ENCODE measurements around the gene HERC6.
"Not testable (repeated sequence)": the region's sequence is repeated elsewhere in the genome, so short reads cannot be mapped to it uniquely, and the experiment has no call there.

Gene HERC6

GRCh38 chr4:88378691-88379559, at the start of gene HERC6:
Gene HERC6, plus strand, starts transcription at chr4:88378852. Its CDS starts 70 bp downstream, at chr4:88378922.
- Histone ChIP-seq H3K4me3 (ENCODE audit: low read depth, low read length) (peak within 1 kb of the TSS; percentile 89), H3K9ac (no peak within 1 kb of the TSS), H3K27ac (peak within 1 kb of the TSS; percentile 73), H3K4me1 (no peaks in the 10 kb centered on the region), H3K9me3 (ENCODE audit: control insufficient read depth, low read length) (no peaks in the 10 kb centered on the region), H3K79me2 (no peaks in the 10 kb centered on the region), H3K27me3 (ENCODE audit: control insufficient read depth, insufficient read depth, low read length) (no peaks in the 10 kb centered on the region), H3K36me3 (ENCODE audit: control insufficient read depth, insufficient read depth, low read length) (no peaks in the 10 kb centered on the region), H3K4me2 (ENCODE audit: low read length) (peak within 1 kb of the TSS; percentile 78), H2AFZ (peak within 1 kb of the TSS; percentile 78)
- peak; percentile 55 for TF ChIP-seq CTCF (IDR thresholded peaks at IDR 0.05)

GRCh38 chr4:88333741-88334405, 44.8 kb upstream of the HERC6 start:
- no peak for TF ChIP-seq CTCF (IDR thresholded peaks at IDR 0.05)
- Histone ChIP-seq H2AFZ (no peak overlapping the region), H3K27me3 (ENCODE audit: control insufficient read depth, insufficient read depth, low read length) (no peaks in the 10 kb centered on the region), H3K27ac (no peak overlapping the region), H3K79me2 (no peaks in the 10 kb centered on the region), H3K4me2 (ENCODE audit: low read length) (no peak overlapping the region), H3K9me3 (ENCODE audit: control insufficient read depth, low read length) (no peaks in the 10 kb centered on the region), H3K4me1 (no peaks in the 10 kb centered on the region), H3K9ac (no peak overlapping the region), H3K4me3 (ENCODE audit: low read depth, low read length) (no peak overlapping the region), H3K36me3 (ENCODE audit: control insufficient read depth, insufficient read depth, low read length) (no peaks in the 10 kb centered on the region)

GRCh38 chr4:88335092-88335665, 43.5 kb upstream of the HERC6 start:
- TF ChIP-seq CTCF (IDR thresholded peaks at IDR 0.05): no peak
- Histone ChIP-seq H3K4me2 (ENCODE audit: low read length) (no peak overlapping the region), H3K36me3 (ENCODE audit: control insufficient read depth, insufficient read depth, low read length) (no peaks in the 10 kb centered on the region), H3K9me3 (ENCODE audit: control insufficient read depth, low read length) (no peaks in the 10 kb centered on the region), H3K4me1 (no peaks in the 10 kb centered on the region), H3K27ac (no peak overlapping the region), H3K27me3 (ENCODE audit: control insufficient read depth, insufficient read depth, low read length) (no peaks in the 10 kb centered on the region), H3K9ac (no peak overlapping the region), H3K4me3 (ENCODE audit: low read depth, low read length) (no peak overlapping the region), H3K79me2 (no peaks in the 10 kb centered on the region), H2AFZ (no peak overlapping the region)

- H3K36me3 ChIP-seq (ENCODE audit: control insufficient read depth, insufficient read depth, low read length): no peaks in the 10 kb centered on the region
- H3K27me3 ChIP-seq (ENCODE audit: control insufficient read depth, insufficient read depth, low read length): no peaks in the 10 kb centered on the region
- H3K27ac ChIP-seq: no peak overlapping the region
- H3K79me2 ChIP-seq: no peaks in the 10 kb centered on the region
- H3K4me1 ChIP-seq: no peaks in the 10 kb centered on the region
- no peak overlapping the region for H3K9ac ChIP-seq
- TF ChIP-seq CTCF (IDR thresholded peaks at IDR 0.05): no peak
- H3K9me3 ChIP-seq (ENCODE audit: control insufficient read depth, low read length): no peaks in the 10 kb centered on the region
- no peak overlapping the region for H3K4me3 ChIP-seq (ENCODE audit: low read depth, low read length)
- H3K4me2 ChIP-seq (ENCODE audit: low read length): no peak overlapping the region
- no peak overlapping the region for H2AFZ ChIP-seq
Observed at GRCh38 chr4:88341227-88342192, 37.1 kb upstream of the HERC6 start.

GRCh38 chr4:88346902-88347301, 31.8 kb upstream of the HERC6 start:
- H3K4me3 ChIP-seq (ENCODE audit: low read depth, low read length); H3K9me3 ChIP-seq (ENCODE audit: control insufficient read depth, low read length); H3K79me2 ChIP-seq; H3K4me2 ChIP-seq (ENCODE audit: low read length); H3K36me3 ChIP-seq (ENCODE audit: control insufficient read depth, insufficient read depth, low read length); H3K4me1 ChIP-seq; H3K27me3 ChIP-seq (ENCODE audit: control insufficient read depth, insufficient read depth, low read length); H2AFZ ChIP-seq; H3K9ac ChIP-seq; H3K27ac ChIP-seq: not testable (repeated sequence)

- H3K9me3 ChIP-seq (ENCODE audit: control insufficient read depth, low read length): not testable (repeated sequence)
Observed at GRCh38 chr4:88348761-88349160, 29.9 kb upstream of the HERC6 start.

More at GRCh38 chr4:88348761-88349160, 29.9 kb upstream of the HERC6 start:
- H3K36me3 ChIP-seq (ENCODE audit: control insufficient read depth, insufficient read depth, low read length); H3K27me3 ChIP-seq (ENCODE audit: control insufficient read depth, insufficient read depth, low read length); H2AFZ ChIP-seq; H3K4me1 ChIP-seq; H3K9ac ChIP-seq; H3K4me3 ChIP-seq (ENCODE audit: low read depth, low read length); H3K27ac ChIP-seq; H3K4me2 ChIP-seq (ENCODE audit: low read length); H3K79me2 ChIP-seq: not testable (repeated sequence)
